GM19238 (cell line): ENCODE data around the gene HADHB.
"Not testable (repeated sequence)": the region's sequence is repeated elsewhere in the genome, so short reads cannot be mapped to it uniquely, and the experiment has no call there.

ENCODE experiments used
- DNase-seq: peaks from one replicate; pipeline ENCODE4 v3.0.0; 2011; ENCODE audit warnings: low spot score; ENCODE audit not compliant: insufficient read length

Gene HADHB

GRCh38 chr2:26245231-26245732 lies 543 bp downstream of the HADHB start:
- no peak for DNase-seq

DNA sequence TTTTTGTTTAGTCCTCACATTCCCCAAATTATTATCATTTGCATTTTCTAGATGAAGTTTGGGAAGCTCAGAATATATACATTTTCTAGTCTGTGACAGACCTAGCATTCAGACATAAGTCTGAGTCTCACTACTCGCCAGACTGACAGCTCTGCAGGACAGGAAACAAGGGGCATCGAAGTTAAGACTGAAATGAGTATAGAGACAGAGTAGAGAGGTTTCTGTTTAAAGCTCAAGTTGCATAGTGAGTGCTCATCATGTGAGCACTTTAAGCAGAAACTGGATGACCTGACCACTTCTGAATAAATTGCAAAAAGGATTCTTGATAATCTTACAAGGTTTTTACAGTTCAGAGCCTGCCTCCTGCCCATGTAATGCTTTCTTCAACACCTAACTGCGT lies 1.1 kb downstream of the HADHB start:
- no peak for DNase-seq

GRCh38 chr2:26246818-26247217 lies 2.1 kb downstream of the HADHB start:
- DNase-seq, result no peak

GRCh38 chr2:26249625-26250024 lies 4.9 kb downstream of the HADHB start:
- no peak for DNase-seq

- no peak for DNase-seq
Measured at GRCh38 chr2:26251893-26252292, 7.2 kb downstream of the HADHB start.

GRCh38 chr2:26255759-26256384 lies 11.1 kb downstream of the HADHB start:
- no peak for DNase-seq

GRCh38 chr2:26258836-26259235 lies 14.1 kb downstream of the HADHB start:
- DNase-seq, result not testable (repeated sequence)

- no peak for DNase-seq
Measured at GRCh38 chr2:26268213-26268612, 23.5 kb downstream of the HADHB start.

DNA sequence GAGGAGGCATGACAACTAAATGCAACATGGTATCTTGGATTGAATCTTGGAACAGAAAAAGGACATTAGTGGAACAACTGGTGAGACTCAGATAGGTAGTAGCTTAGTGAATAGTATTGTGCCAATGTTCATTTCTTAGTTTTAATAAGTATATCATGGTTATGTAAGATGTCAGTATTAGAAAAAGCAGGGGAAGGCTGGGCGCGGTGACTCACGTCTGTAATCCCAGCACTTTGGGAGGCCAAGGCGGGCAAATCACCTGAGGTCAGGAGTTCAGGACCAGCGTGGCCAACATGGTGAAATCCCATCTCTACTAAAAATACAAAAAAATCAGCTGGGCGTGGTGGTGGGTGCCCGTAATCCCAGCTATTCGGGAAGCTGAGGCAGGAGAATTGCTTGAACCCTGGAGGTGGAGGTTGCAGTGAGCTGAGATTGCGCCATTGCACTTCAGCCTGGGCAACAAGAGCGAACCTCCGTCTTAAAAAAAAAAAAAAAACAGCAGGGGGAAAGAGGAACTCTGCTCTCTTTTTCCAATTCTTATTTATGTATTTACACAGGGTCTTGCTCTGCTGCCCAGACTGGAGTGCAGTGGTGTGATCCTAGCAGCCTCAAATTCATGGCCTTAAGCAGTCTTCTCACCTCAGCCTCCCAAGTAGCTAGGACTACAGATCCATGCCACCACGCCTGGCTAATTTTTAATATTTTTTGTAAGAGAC lies 24.1 kb downstream of the HADHB start:
- not testable (repeated sequence) for DNase-seq

- no peak for DNase-seq
Measured at GRCh38 chr2:26269571-26270158, 24.9 kb downstream of the HADHB start.

- DNase-seq, result no peak
Measured at GRCh38 chr2:26270373-26270772, 25.6 kb downstream of the HADHB start.

- no peak for DNase-seq
Measured at GRCh38 chr2:26273501-26273900, 28.8 kb downstream of the HADHB start.

GRCh38 chr2:26274058-26274613 lies 29.4 kb downstream of the HADHB start:
- DNase-seq, result no peak

DNA sequence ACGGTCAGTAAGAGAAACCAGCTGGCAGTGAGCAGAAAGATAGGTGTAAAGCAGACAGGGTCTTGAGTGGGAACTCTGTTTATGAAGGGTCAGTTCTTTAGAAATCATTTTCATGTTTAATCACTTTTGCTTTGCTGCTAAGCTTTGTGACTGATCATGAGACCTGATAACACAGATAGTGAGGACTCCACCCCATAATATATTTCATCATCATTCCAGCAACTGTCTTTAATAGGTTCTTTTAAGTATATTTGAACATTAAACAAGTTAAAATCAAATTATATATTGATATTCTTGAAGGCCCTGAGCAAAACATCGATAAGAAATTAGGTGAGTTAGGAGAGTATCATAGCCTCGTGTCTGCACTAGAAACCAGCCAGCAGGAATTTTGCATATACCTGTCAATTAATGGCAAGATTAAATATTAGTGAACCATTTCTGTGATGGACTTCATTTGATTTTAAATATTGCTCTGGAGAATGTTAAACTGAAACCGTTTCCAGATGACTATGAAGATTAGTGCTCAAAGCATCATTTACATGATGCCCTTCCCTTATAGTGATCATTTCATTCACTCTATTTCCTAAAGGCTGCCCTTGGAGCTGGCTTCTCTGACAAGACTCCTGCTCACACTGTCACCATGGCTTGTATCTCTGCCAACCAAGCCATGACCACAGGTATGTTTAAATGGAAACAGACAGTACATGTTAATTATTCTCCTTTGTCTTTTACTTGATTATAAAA lies 31.9 kb downstream of the HADHB start:
- DNase-seq, result no peak

DNA sequence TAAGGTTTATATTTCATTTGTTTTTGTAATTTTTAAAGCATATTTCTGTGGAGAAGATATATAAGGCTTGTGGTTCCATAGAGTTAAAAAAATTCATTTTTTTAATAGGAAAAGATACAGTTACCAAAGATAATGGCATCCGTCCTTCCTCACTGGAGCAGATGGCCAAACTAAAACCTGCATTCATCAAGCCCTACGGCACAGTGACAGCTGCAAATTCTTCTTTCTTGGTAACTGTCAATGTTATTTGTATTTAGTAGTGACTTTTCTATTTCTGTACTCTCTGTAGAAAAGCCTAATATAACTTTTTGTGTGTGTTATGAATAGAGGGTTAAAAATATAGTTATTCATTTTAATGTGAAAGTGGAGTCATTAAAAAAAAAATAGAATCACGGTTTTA lies 35.1 kb downstream of the HADHB start:
- no peak for DNase-seq

GRCh38 chr2:26281226-26281625 lies 36.5 kb downstream of the HADHB start:
- no peak for DNase-seq

GRCh38 chr2:26283606-26284005 lies 38.9 kb downstream of the HADHB start:
- DNase-seq, result no peak

- DNase-seq, result no peak
Measured at GRCh38 chr2:26284132-26284531, 39.4 kb downstream of the HADHB start.

DNA sequence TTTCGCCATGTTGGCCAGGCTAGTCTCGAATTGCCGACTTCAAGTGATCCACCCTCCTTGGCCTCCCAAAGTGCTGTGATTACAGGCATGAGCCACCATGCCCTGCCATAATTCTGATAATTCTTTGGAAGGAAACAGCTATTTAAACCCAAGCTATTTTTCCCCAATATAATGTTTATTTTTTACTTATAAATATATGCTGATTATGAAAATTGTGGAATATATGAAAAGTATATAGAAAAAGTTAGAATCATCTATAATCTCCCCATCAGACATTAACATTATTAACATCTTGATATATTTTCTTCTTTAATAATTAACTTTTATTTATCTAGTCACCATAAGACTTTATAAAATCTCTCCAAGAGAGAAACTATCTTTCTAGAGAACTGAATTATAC lies 41.2 kb downstream of the HADHB start:
- DNase-seq, result no peak

GRCh38 chr2:26290001-26290400 lies 45.3 kb downstream of the HADHB start:
- DNase-seq, result no peak

DNA sequence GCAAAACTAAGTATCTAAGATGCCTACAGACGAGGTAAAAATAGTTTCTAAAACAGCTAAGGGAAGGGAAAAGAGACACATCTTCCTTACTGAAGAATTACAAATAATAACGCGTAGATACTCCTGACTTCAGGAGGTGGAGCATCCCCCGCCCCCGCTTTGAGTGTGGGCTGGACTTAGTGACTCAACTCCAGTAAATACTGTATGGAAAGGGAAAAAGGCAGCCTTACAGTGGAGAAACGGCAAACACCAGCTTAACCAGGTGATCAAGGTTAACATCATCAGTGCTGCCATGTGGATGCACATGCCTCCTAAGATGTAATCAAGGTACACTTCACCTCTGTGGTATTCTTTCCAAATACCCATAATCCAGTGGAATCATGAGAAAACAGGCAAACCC lies 47.9 kb downstream of the HADHB start:
- DNase-seq, result no peak

- DNase-seq, result no peak
Measured at GRCh38 chr2:26295511-26295910, 50.8 kb downstream of the HADHB start.
